BJ (cell line): ENCODE results near the gene SOCS1. TPM values are rescaled to one million over a fixed set of nuclear protein-coding genes. Genes with fewer than 3 reads are reported as not detected.

Source experiments
- CTCF ChIA-PET: fragments of 350-600 bp; formaldehyde crosslinking; extraction: SDS; loops from one replicate; lab custom pipeline; 2021; ENCODE audit warnings: antibody characterized with exemption, inconsistent platforms; lab: Yijun Ruan, JAX
- POLR2A ChIA-PET: fragments of 300-600 bp; sonication (Branson Sonifier 250); formaldehyde crosslinking; extraction: SDS; loops from one replicate; lab custom pipeline; 2021; ENCODE audit warnings: antibody characterized with exemption; lab: Charles Lee
- DNase-seq: peaks from one replicate; pipeline ENCODE4 v3.0.0-alpha.2; 2011; ENCODE audit warnings: low read depth
- H3K27me3 ChIP-seq: 2 replicates; pipeline ENCODE4 v1.6.0; 2011; ENCODE audit warnings: low read length; ENCODE audit not compliant: control insufficient read depth, insufficient read depth
- H3K36me3 ChIP-seq: 2 replicates; pipeline ENCODE4 v1.5.1; 2011; ENCODE audit warnings: low read length; ENCODE audit not compliant: control insufficient read depth, insufficient read depth
- H3K4me3 ChIP-seq: 2 replicates; pipeline ENCODE4 v1.5.1; 2011; ENCODE audit warnings: low read depth, mild to moderate bottlenecking, control low read depth, low read length
- polyA plus RNA-seq: library from polyadenylated mRNA; depleted of rRNA; stranded (reverse); fragments of >200 nt; gene quantifications from 2 replicates; pipeline ENCODE4 v1.2.3, GENCODE V29; 2011; rRNA removed
- small RNA-seq: library from RNA; depleted of rRNA; stranded (forward); fragments of <200 nt; gene quantifications from one replicate; pipeline ENCODE3, GENCODE V24; 2012; ENCODE audit warnings: low replicate concordance, low read depth; ENCODE audit not compliant: insufficient read length
- TF ChIP-seq, protein P1 (sequence below): IDR thresholded peaks from 2 replicates; pipeline ENCODE4 v1.5.1; 2011; ENCODE audit warnings: low read depth, mild to moderate bottlenecking, control low read depth, inconsistent platforms, low read length, moderate library complexity; ENCODE audit not compliant: insufficient read depth

The SOCS1 gene
- polyA plus RNA-seq, 1 experiment, result 2.6 TPM

DNA sequence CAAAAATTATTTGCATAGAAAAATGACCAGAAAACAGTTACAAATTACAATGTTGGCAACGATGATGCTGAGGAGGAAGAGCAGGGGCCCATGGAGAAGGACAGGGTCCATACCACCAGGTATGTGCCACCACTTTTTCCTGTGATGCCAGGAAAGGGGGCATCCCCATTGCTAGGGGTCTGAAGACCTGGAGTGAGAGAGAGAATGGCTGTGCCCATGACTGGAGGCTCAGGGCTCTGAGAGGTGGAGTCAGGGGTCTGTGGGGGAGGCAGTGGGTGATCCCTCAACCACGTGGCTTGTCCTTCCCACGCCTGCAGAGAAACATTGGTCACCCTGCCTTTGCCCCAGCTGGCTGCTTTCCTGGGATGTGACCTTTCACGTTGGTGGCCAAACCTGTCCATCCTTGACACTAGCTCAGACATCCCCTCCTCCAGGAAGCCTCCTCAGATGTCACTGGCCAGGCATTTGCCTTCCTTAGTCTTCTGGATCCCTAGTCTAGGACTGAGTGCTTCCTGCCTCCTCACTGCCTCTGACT lies 51.4 kb downstream of the SOCS1 start:
- TF ChIP-seq, protein P1, sequence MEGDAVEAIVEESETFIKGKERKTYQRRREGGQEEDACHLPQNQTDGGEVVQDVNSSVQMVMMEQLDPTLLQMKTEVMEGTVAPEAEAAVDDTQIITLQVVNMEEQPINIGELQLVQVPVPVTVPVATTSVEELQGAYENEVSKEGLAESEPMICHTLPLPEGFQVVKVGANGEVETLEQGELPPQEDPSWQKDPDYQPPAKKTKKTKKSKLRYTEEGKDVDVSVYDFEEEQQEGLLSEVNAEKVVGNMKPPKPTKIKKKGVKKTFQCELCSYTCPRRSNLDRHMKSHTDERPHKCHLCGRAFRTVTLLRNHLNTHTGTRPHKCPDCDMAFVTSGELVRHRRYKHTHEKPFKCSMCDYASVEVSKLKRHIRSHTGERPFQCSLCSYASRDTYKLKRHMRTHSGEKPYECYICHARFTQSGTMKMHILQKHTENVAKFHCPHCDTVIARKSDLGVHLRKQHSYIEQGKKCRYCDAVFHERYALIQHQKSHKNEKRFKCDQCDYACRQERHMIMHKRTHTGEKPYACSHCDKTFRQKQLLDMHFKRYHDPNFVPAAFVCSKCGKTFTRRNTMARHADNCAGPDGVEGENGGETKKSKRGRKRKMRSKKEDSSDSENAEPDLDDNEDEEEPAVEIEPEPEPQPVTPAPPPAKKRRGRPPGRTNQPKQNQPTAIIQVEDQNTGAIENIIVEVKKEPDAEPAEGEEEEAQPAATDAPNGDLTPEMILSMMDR, result no peak
- ChIA-PET CTCF (no interaction called here), POLR2A (no interaction called here)
- DNase-seq, result no peak
- Histone ChIP-seq H3K4me3 (no peak overlapping the region), H3K27me3 (no peaks in the 10 kb centered on the region), H3K36me3 (no peaks in the 10 kb centered on the region)

Small RNA genes within 50 kb of the gene (small RNA-seq; reads per million reads assigned to genes)
- gene RF00554, result not detected

Other genes with a start within 250 kb of the SOCS1 start
- gene TNP2, start 13.1 kb upstream of the SOCS1 start, polyA plus RNA-seq, result not detected in 2 replicates
- gene PRM3, start 17.4 kb upstream of the SOCS1 start, polyA plus RNA-seq, result not detected in 2 replicates
- not detected in 2 replicates for gene PRM2, start 20.3 kb upstream of the SOCS1 start, polyA plus RNA-seq
- gene PRM1, start 25.1 kb upstream of the SOCS1 start, polyA plus RNA-seq, result not detected in 2 replicates
- gene RMI2, start 89.3 kb upstream of the SOCS1 start, polyA plus RNA-seq, result 1.7 and 3.2 TPM in 2 replicates